SK-N-SH treated with all-trans-retinoic acid at 6 μM for 48 hours (cell line): Measurements from ENCODE around the gene NPFFR1.

Experiments used
- ARNTL ChIP-seq: fragments of 450-650 bp; formaldehyde crosslinking; IDR thresholded peaks from 2 replicates; pipeline ENCODE4 v1.5.0; 2020; ENCODE audit warnings: low read depth, mild to moderate bottlenecking, moderate library complexity, borderline replicate concordance
- BACH2 ChIP-seq: fragments of 250-450 bp; sonication (Bioruptor Pico); IDR thresholded peaks from 2 replicates; pipeline ENCODE4 v1.9.0; 2021; ENCODE audit warnings: mild to moderate bottlenecking, borderline replicate concordance
- ZFP30 ChIP-seq: fragments of 450-650 bp; formaldehyde crosslinking; IDR thresholded peaks from 2 replicates; pipeline ENCODE4 v1.5.0; 2022; ENCODE audit warnings: mild to moderate bottlenecking, moderate library complexity
- ZNF8 ChIP-seq: fragments of 450-650 bp; formaldehyde crosslinking; IDR thresholded peaks from 2 replicates; pipeline ENCODE4 v1.5.0; 2020; ENCODE audit warnings: mild to moderate bottlenecking, moderate library complexity
- TF ChIP-seq, protein P1 (sequence below): fragments of 250-450 bp; sonication (Bioruptor Pico); IDR thresholded peaks from 2 replicates; pipeline ENCODE4 v1.5.0; 2020; ENCODE audit warnings: mild to moderate bottlenecking, moderate library complexity
- TF ChIP-seq, protein P2 (sequence below): fragments of 250-450 bp; sonication (Bioruptor Pico); IDR thresholded peaks from 2 replicates; pipeline ENCODE4 v1.8.0; 2021; ENCODE audit warnings: low read depth, mild to moderate bottlenecking, moderate library complexity, borderline replicate concordance
- TF ChIP-seq, protein P3 (sequence below): fragments of 250-450 bp; sonication (Bioruptor Pico); IDR thresholded peaks from 2 replicates; pipeline ENCODE4 v1.5.1; 2020; ENCODE audit warnings: low read depth, mild to moderate bottlenecking, moderate library complexity

DNA sequence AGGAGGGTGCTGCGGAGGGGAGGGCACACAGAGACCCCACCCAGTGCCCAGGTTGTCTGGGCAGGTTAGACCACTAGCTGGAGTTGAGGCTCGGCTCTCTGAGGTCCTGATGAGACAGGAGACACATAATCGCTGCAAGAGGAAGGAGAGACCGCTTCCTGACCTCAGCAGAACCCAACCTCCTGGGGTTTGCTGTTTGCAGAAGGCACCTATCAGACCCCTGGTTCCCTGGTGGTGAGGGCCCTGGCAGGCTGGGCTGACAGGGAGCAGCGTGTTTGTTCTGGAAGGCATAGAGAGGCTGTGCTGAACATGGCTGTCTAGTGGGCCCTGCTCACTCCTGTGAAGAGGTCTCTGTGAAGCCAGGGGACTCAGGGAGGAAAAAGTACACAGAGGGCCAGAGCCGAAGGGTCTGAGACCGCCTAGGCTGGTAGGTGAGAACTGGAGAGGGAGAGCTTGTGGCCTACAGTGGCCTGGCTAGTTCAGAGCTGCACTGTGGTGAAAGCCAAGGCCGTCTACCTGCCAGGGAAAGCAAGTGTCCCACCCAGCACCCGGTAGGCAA, 39.4 kb upstream of the NPFFR1 start:
- TF ChIP-seq ZFP30 (CRISPR knock-in tag) (no peak), ZNF8 (no peak), ARNTL (CRISPR knock-in tag) (no peak), BACH2 (CRISPR knock-in tag) (no peak)
- TF ChIP-seq, protein P1, sequence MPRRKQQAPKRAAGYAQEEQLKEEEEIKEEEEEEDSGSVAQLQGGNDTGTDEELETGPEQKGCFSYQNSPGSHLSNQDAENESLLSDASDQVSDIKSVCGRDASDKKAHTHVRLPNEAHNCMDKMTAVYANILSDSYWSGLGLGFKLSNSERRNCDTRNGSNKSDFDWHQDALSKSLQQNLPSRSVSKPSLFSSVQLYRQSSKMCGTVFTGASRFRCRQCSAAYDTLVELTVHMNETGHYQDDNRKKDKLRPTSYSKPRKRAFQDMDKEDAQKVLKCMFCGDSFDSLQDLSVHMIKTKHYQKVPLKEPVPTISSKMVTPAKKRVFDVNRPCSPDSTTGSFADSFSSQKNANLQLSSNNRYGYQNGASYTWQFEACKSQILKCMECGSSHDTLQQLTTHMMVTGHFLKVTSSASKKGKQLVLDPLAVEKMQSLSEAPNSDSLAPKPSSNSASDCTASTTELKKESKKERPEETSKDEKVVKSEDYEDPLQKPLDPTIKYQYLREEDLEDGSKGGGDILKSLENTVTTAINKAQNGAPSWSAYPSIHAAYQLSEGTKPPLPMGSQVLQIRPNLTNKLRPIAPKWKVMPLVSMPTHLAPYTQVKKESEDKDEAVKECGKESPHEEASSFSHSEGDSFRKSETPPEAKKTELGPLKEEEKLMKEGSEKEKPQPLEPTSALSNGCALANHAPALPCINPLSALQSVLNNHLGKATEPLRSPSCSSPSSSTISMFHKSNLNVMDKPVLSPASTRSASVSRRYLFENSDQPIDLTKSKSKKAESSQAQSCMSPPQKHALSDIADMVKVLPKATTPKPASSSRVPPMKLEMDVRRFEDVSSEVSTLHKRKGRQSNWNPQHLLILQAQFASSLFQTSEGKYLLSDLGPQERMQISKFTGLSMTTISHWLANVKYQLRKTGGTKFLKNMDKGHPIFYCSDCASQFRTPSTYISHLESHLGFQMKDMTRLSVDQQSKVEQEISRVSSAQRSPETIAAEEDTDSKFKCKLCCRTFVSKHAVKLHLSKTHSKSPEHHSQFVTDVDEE (CRISPR knock-in tag) = no peak
- TF ChIP-seq, protein P2, sequence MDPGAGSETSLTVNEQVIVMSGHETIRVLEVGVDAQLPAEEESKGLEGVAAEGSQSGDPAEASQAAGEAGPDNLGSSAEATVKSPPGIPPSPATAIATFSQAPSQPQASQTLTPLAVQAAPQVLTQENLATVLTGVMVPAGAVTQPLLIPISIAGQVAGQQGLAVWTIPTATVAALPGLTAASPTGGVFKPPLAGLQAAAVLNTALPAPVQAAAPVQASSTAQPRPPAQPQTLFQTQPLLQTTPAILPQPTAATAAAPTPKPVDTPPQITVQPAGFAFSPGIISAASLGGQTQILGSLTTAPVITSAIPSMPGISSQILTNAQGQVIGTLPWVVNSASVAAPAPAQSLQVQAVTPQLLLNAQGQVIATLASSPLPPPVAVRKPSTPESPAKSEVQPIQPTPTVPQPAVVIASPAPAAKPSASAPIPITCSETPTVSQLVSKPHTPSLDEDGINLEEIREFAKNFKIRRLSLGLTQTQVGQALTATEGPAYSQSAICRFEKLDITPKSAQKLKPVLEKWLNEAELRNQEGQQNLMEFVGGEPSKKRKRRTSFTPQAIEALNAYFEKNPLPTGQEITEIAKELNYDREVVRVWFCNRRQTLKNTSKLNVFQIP (CRISPR knock-in tag) = no peak
- TF ChIP-seq, protein P3, sequence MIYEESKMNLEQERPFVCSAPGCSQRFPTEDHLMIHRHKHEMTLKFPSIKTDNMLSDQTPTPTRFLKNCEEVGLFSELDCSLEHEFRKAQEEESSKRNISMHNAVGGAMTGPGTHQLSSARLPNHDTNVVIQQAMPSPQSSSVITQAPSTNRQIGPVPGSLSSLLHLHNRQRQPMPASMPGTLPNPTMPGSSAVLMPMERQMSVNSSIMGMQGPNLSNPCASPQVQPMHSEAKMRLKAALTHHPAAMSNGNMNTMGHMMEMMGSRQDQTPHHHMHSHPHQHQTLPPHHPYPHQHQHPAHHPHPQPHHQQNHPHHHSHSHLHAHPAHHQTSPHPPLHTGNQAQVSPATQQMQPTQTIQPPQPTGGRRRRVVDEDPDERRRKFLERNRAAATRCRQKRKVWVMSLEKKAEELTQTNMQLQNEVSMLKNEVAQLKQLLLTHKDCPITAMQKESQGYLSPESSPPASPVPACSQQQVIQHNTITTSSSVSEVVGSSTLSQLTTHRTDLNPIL (CRISPR knock-in tag) = no peak
